Skin of body (tissue), 2 donors: ENCODE results near the gene UNC13C. TPM values are rescaled to one million over a fixed set of nuclear protein-coding genes. Genes with fewer than 3 reads are reported as not detected.

Source experiments
- DNase-seq: peaks from one replicate; lab custom pipeline; 2025; lab: John Stamatoyannopoulos, UW
- total RNA-seq: library from RNA; depleted of rRNA; stranded (reverse); fragments of >200 nt; gene quantifications from one replicate; pipeline ENCODE4 v1.2.3, GENCODE V29; 2014

Gene UNC13C
- total RNA-seq, 1 donor from 2014 or later, result 2.1 TPM

DNA sequence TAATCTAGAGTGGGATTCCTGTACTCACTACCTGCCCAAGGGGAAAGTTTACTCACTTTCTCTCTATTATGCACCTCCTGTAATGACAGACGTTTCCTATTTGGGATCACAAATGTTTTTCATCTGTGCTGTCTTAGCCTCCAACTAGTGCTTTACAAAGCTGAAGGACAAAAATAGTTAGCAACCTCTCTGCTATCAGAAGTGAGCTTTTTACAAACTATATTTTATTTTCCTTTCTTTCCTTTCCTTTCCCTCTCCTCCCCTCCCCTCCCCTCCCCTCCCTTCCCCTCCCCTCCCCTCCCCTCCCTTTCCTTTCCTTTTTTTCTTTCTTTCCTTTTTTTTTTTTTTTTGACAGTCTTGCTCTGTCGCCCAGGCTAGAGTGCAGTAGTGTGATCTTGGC is 130.8 kb downstream of the UNC13C start:
- no peak for DNase-seq

- DNase-seq, result no peak
These were observed 140.8 kb downstream of the UNC13C start for GRCh38 chr15:54119051-54119450.

GRCh38 chr15:54120949-54121463 is 142.8 kb downstream of the UNC13C start:
- DNase-seq, result no peak

DNA sequence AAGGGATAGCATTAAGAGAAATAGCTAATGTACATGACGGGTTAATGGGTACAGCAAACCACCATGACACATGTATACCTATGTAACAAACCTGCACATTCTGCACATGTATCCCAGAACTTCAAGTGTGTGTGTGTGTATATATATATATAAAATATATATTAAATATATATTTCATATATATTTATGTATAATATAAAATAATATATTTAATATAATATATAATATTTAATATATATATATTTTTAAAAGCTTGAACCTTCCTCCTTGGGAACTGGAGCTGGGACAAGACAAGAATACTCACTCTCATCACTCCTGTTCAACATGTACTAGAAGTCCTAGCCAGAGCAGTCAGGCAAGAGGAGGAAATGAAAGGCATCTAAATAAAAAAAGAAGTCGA is 149.3 kb downstream of the UNC13C start:
- no peak for DNase-seq

GRCh38 chr15:54131410-54131809 is 153.2 kb downstream of the UNC13C start:
- DNase-seq, result no peak

DNA sequence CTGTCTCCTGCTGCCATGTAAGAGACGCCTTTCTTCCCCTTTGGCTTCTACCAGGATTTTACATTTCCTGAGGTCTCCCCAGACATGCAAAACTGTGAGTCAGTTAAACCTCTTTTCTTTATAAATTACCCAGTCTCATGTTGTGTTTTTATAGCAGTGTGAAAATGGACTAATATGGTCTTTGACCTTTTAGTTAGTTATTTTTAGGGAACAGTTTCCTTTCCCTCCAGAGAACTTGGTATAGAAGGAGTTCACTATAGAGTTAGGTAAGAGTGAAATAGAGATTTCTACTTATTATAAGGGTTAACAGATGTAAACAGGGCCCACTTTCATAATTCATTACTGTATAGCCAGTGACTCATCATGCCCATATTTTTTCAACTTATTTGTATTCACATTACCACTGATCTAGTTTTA is 170.9 kb downstream of the UNC13C start:
- no peak for DNase-seq

- DNase-seq, result no peak
These were observed 172.0 kb downstream of the UNC13C start for GRCh38 chr15:54150255-54150654.

DNA sequence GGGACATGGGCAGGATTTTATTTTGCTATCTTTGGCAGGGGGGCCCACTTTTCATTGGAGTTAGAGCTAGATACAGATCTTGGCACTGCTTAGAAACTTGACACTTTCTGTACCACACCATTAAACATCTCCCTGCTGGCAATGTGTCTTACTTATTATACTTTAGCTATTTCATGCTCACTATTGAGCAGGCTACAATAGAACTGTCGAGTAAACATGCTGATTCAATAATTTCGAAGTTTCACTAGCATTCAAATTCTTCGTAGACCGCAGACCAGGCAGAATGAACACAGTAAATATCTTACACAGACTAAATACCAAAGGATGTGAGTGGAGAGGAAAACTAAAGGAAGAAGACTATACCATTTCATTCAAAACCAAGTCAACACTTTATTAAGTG is 180.8 kb downstream of the UNC13C start:
- DNase-seq, result no peak

DNA sequence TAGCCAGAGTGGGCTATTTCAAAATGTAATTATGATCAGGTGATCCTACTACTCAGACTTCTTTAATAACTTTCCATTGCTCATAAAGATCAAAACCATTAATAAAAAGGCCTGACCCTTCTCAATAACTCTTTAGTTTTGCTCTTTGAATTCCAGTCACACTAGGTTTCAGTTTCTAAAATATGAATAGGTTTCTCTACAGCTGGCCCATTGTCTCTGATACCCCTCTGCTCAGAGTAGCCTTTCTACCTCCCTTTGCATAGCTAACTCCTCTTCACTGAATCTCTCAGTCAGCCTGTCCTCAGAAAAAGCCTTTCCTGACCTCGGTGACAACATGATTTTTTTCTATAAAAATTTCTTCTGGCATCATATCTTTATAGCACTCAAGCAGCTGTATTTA is 209.1 kb downstream of the UNC13C start:
- no peak for DNase-seq

DNA sequence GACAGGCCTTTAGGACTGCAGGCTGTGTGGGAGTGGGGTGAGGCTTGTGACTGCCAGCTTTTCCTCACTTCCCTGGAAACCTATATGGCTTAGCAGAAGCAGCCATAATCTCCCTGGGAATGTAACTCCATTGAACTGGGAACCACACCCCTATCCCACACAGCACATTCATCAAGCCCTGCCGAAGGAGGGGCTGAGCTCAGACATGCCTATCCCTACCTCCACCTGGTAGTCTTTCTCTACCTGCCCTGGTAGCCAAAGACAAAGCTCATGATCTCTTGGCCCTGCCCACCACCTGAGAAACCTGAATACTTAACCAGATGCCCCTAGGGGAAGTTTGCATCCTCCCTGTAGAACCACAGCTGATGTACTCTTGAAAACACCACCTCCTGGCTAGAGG is 219.8 kb downstream of the UNC13C start:
- DNase-seq, result no peak

DNA sequence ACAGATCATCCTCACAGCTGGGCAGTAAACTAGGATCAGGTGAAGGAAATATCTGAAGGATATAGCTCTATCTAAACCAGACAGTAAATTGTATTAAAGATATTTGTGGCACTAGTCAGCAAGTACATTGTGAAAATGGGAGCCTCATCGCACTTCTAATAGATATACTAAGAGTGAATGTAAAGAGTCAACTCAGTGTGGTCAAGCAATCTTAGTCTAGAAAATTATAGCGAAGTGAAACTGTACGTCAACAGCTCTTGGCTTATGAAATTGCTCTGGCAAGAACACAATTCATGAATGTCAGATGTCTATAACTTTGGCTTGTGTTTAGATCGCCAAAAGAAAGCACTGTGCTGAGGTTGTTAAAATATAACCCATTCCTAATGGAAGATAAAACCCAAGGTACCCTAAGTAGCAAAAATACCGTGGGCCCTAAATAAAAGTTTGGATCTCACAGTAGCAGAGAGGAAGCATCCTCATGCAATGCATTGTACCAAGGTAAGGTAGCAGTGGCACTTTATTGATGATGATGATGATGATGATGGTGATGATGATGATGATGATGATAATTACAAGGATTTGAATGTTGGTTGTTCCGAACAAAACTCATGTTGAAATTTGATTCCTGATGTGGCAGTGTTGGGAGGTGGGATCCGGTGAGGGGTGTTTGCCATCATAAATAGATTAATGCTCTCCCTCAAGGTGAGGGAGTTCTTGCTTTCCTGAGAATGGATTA is 228.5 kb downstream of the UNC13C start:
- DNase-seq, result no peak

- no peak for DNase-seq
These were observed 230.5 kb downstream of the UNC13C start for GRCh38 chr15:54208786-54209185.

DNA sequence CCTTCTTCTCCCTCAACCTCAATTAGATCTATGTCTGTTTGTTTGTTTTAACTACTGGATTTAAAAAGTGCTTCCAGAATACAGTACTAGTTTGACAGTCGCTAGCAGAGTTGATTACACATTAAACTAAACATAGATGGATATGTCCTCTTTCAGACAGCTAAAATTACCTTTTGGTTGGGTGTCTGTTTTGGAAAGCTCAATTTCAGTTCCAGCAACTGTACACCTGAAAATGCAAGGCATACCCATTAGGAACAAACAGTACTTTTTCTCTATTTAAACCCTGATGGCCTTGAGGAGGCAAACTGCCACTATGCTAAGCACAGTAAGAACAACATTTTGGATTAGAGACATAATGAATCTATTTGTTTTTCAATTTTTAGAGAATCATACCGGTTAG is 234.4 kb downstream of the UNC13C start:
- no peak for DNase-seq

GRCh38 chr15:54226455-54226854 is 248.2 kb downstream of the UNC13C start:
- DNase-seq, result no peak

GRCh38 chr15:54227569-54227968 is 249.3 kb downstream of the UNC13C start:
- no peak for DNase-seq

DNA sequence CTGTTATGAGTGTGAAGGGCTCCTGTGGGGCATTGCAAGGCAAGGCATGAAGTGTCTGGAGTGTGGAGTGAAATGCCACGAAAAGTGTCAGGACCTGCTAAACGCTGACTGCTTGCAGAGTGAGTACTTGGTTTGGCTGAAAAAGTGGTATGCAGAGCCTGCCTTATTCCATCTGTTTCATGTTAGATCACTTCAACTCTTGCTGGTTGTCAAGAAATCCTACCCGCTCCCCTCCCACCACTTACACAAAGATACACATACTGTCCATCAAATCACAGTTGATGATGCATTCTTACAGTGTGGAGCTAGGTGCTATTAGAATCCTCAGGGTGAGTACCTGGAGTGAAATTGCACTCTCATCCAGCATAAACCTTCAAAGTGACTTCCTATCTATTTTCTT is 272.1 kb downstream of the UNC13C start:
- peak; percentile 9 for DNase-seq

GRCh38 chr15:54256190-54256589 is 277.9 kb downstream of the UNC13C start:
- DNase-seq, result no peak

DNA sequence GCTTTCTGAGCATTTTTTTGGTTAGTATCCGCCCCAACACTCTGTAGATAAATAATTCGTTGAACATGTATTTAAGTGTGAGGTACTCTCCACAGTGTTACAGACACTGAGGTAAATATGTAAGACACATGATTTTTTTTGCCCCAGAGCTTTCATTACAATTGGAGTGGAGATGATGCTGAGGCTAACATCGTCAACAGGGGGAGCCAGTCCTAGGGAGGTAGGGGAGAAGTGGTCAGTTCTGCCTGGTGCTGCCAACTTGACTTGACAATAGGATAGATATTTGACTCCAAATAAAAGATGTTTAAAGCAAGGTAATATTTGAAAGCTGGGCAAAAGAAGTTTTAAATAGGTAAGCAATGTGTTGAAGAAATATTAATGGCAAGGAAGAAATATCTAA is 295.7 kb downstream of the UNC13C start:
- no peak for DNase-seq

GRCh38 chr15:54277834-54278233 is 299.6 kb downstream of the UNC13C start:
- no peak for DNase-seq

GRCh38 chr15:54280726-54281125 is 302.5 kb downstream of the UNC13C start:
- DNase-seq, result no peak

GRCh38 chr15:54282228-54282836 is 304.1 kb downstream of the UNC13C start:
- DNase-seq, result no peak

DNA sequence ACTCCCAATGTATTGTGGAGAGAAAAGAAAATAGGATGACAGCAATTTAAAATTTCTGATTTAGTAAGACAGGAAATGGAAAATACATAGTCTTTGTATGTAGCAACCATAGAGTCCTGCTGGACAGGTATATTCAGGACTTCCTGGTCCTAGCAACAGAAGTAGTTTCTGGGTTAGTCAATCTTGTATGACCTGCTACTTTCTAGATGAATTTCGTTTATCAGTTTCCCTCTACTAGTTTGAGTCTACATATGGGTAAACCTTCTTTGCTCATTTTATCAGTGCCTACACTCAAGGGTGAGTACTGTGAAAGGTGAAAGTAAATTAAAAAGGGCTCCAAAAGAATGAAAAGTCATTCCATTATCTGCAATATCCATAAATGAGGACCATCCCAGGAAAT is 309.8 kb downstream of the UNC13C start:
- DNase-seq, result no peak

DNA sequence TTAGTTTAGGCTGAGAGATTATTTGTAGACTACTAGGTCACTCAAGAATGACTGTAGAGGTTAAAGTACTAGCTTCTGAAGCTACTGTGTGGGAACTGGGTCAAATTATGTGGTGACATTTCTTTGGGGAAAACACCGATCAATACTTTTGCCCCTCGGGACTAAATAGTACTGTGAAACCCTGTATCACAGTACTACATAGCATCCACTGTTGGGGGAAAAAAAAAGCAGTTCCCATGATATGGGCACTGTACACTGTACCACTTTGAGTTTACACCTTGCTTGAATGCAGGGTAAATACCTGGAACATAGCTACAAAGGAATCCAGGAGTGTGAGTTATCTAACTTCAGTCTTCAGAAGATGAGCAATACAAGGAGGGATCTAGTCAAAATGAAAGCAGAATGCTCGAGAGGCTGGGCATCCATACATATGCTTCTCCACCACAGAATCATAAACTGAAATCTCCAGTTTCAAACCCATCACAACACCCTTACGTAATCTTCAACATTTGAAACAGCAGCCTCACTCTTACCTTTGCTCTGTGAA is 311.4 kb downstream of the UNC13C start:
- DNase-seq, result no peak
